GM19372 (cell line): ENCODE measurements around the gene TAAR8.
"Not testable (repeated sequence)": the region's sequence is repeated elsewhere in the genome, so short reads cannot be mapped to it uniquely, and the experiment has no call there.

Experiments used
- ATAC-seq: cut with Tn5 transposase; IDR thresholded peaks from one replicate; pipeline ENCODE4 v1.9.1; 2021; ENCODE audit warnings: mild to moderate bottlenecking, low read depth, moderate library complexity; ENCODE audit not compliant: unreplicated experiment

TAAR8 gene

GRCh38 chr6:132537977-132538376 lies 14.5 kb upstream of the TAAR8 start, which contains the start of gene TAAR9:
TSS of gene TAAR9 (plus strand) at chr6:132538277. CDS start at chr6:132538290, 13 bp downstream.
- no peak for ATAC-seq

GRCh38 chr6:132544826-132545225 lies 7.6 kb upstream of the TAAR8 start:
- ATAC-seq: no peak

DNA sequence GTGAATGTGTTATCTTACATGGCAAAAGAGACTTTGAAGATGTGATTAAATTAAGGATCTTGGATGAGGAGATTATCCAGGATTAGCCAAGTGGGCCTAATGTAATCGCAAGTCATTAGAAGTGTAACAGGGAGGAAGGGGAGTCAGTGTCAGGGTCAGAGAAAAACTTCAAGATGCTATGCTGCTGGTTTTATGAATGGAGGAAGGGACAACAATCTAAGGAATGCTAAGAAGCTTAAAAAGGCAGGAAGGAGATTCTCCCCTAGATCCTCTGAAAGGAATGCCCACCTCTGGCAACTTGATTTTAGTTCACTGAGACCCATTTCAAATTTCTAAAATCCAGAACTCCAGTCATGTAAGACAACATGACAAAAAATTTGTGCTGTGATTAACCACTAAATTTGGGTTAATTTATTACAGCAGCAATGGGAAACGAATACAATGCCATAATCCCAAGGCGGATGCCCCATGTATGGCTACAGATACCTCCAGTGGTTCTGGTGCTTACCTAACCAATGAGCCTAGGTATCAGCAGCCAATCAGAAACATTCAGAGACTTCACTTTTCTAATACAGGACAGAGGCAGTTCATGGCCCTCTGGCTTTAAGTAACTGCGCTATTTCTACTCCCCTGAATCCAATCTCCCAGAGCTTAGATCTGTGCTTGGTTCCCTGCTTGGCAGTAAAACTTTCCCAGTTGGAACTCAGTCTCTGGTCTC lies 3.6 kb upstream of the TAAR8 start:
- no peak for ATAC-seq

DNA sequence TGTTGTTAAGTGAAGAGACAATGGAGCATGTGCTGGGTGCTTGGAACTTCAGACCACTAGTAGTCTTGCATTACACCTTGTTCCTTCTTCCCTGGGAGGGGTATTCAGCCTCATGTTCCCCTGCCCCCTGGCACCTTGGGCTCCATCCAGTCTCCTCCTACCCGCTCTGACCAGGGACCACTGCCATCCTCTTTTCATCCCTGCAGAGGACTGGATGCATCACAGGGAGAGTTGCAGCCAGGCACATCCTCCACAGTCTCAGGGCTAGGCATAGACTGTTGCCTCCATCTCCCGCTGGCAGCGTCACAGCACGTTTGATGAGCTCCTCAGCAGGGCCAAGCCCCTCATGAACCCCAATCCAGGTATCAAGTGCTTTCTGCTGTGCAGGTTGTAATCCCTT lies 1.3 kb upstream of the TAAR8 start:
- no peak for ATAC-seq

DNA sequence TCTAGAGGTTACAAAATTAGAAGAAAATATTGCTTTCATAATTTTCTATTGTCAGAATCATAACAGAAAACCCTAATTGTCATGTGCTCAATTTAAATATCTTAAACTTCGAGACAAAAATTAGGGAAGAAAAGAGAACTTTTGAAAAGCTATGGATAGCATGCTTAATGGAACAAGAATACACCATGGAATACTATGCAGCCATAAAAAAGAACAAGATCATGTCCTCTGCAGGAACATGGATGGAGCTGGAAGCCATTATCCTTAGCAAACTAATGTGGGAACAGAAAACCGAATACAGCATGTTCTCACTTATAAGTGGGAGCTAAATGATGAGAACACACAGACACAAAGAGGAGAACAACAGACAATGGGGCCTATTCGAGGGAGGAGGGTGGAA lies 7.6 kb downstream of the TAAR8 start:
- not testable (repeated sequence) for ATAC-seq

- ATAC-seq: no peak
Measured at GRCh38 chr6:132566404-132566803, 13.9 kb downstream of the TAAR8 start.

- ATAC-seq: no peak
Measured at GRCh38 chr6:132567566-132567965, 15.1 kb downstream of the TAAR8 start.

- no peak for ATAC-seq
Measured at GRCh38 chr6:132568611-132569010, 16.1 kb downstream of the TAAR8 start.

- no peak for ATAC-seq
Measured at GRCh38 chr6:132569170-132569569, 16.7 kb downstream of the TAAR8 start.

GRCh38 chr6:132570221-132570777 lies 17.8 kb downstream of the TAAR8 start, which contains the start of gene TAAR6:
TSS of gene TAAR6 (plus strand) at chr6:132570322. CDS start at chr6:132570322, 0 bp downstream.
- no peak for ATAC-seq

- ATAC-seq: no peak
Measured at GRCh38 chr6:132571774-132572173, 19.3 kb downstream of the TAAR8 start.

DNA sequence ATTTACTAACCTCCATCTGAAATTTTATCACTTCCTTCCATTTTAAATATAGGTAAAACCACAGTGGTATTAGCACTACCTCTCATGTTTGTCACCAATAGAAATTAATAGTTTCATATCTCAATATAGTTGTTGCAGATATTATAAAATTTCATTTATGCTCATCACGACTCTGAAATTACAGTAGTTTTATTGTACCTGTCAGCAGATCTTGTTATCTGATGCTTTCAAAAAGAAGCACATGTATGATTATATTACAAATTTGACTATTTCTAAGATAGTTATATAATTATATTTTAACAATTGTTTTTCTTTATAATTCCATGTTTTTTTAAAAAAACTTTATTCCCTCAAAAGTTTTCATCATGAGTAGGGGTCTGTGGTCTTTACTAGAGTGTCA lies 32.2 kb downstream of the TAAR8 start:
- no peak for ATAC-seq

DNA sequence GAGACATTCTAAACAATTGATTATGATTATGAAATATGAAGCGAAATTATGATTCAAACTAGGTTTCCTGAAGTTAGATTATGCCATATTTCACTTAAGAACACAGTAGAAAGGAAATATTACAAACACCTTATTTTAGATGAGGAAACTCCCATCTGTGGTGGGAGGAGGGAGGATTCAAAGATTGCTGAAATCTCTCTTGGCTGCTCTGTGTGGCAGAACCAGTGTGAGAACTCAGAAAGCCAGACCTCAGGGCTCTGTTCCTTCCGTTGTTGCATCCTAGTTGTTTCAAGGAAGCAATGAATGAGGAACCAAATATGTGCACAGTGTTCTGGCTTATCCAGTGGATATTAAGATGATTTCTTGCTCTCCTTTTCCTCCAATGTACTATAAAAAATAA lies 35.0 kb downstream of the TAAR8 start:
- ATAC-seq: no peak

DNA sequence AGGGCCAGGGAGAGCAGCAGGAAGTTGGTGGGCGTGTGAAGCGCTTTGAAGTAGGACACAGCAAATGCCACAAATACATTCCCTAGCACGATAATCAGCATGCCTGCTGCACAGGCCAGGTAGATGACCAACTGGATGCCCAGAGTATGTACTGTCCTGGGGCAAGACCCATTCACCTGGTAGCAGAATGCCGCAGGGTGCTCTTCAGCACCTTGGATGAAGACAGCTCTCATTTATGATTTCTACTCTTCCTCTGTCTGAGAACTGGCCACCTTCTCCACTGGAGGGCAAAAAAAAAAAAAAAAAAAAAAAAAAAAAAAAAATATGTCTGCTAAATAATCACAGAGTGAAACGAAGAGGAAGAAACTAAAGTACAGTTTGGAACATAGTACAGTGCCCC lies 37.0 kb downstream of the TAAR8 start, which contains the start of gene TAAR5:
TSS of gene TAAR5 (minus strand) at position 288 of the 400 bp plus-strand sequence. CDS start at position 233, 55 bp downstream.
- ATAC-seq: no peak

- no peak for ATAC-seq
Measured at GRCh38 chr6:132590362-132590761, 37.9 kb downstream of the TAAR8 start.

- no peak for ATAC-seq
Measured at GRCh38 chr6:132592855-132593254, 40.4 kb downstream of the TAAR8 start.

DNA sequence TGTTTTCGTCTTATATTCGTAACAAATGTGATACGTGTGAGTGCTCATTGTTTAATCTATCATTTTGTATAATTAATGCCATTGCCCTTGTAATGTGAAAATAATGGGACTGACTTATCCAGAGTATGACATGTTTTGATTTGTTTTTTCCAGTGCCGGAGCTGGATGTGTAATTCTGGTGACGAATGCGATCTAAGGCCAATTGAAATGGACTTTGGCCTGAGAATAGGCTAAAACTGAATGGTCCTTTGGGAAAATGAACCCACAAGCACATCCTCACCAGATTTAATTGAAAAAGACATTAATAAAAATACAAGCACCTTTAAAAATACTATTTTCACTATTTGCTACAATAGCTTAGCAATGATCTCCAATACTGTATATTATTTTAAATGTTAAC lies 43.7 kb downstream of the TAAR8 start:
- ATAC-seq: no peak

DNA sequence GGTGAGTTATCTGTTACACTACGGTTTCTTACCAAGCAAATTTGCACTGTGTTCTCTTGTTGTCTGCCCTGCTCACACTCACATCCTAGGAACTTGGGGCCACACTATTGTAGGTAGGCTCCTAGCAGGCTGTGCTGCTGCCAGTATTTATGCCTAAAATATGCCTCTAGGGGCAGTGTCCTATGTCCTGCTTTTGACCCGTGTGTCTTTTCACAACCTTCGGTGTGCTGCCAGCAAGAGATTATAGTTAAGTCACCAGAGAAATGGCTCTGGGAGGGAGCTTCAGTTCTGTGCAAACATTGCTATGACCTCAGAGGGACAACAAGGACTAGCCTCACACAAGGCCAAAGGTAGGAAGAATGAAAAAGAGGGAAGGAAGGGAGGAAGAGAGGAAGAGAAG lies 46.0 kb downstream of the TAAR8 start:
- no peak for ATAC-seq

DNA sequence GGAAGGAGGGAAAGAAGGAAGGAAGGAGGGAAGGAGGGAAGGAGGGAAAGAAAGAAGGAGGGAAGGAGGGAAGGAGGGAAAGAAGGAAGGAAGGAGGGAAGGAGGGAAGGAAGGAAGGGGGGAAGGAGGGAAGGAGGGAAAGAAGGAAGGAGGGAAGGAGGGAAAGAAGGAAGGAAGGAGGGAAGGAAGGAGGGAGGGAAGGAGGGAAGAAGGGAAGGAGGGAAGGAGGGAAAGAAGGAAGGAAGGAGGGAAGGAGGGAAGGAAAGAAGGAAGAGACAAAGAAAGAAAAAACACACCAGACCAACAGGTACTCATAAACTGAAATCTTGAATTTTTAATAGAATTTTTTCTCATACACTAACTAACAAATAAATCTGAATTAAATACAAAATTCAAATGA lies 48.4 kb downstream of the TAAR8 start:
- ATAC-seq: not testable (repeated sequence)
